ENCODE results near the gene DIRAS2.

Gene DIRAS2

DNA sequence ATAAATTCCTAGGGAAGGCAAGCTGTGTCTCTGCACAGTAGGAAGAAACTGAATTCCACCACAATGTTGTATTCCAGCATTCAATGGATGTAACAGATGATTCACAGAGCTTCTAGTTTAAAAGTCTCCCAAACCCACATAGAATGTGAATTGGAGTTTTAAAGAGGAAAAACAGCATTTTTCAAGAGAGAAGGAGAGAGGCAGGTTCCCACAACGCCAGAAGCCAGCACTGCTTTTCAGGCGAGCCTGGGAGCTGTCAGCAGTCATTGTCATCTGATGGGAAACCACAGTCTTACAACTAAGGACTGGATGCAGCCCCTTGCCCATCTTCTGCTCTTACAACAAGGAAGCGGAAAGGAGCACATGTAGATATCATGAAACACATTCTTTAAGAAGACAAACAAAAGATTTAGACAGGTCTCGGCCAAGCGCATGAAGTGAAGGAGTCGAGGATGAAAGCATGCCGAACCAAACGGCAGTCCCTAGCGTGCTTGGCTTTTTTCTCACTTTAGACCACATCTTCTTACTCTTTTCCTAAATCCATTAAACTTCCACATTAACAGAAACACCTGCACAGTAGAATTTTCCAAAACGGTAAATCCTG is 638 bp downstream of the DIRAS2 start:
- peaks cover 3% of the 10 kb centered on the region for H3K9me3 ChIP-seq (ENCODE audit: insufficient read depth, low read depth, low read length)
- no peak overlapping the region for H3K14ac ChIP-seq (ENCODE audit: low read length)
- peak overlapping the region; percentile 7 for H3K4me2 ChIP-seq (ENCODE audit: low read length)
- no peak overlapping the region for H2BK5ac ChIP-seq (ENCODE audit: low read depth, low read length, poor library complexity)
- no peak overlapping the region for H4K12ac ChIP-seq (ENCODE audit: low read depth, low read length)
- H4K91ac ChIP-seq (ENCODE audit: low read depth, low read length): no peak overlapping the region
- H3K36me3 ChIP-seq (ENCODE audit: control insufficient read depth in 1 of 2, insufficient read depth in 2 of 2, low read length in 2 of 2): no peaks in the 10 kb centered on the region
- no peak overlapping the region for H2BK12ac ChIP-seq (ENCODE audit: low read length)
- no peak overlapping the region for H3K27ac ChIP-seq (ENCODE audit: low read depth, low read length)
- peaks cover 3 to 4% of the 10 kb centered on the region in 2 experiments for H3K4me1 ChIP-seq (ENCODE audit: control insufficient read depth in 1 of 2, insufficient read depth in 2 of 2, low read length in 2 of 2)
- no peak overlapping the region for H2BK120ac ChIP-seq (ENCODE audit: insufficient read depth, low read length, poor library complexity)
- H3K18ac ChIP-seq (ENCODE audit: low read length): no peak overlapping the region
- peak; percentile 35 to 82 for DNase-seq
- no CpG with 5 or more reads among the region's 10 CpGs for WGBS (ENCODE audit: extremely low coverage, insufficient coverage, insufficient read length)
- H3K9ac ChIP-seq (ENCODE audit: low read length): no peak overlapping the region
- no peaks in the 10 kb centered on the region for H3K27me3 ChIP-seq (ENCODE audit: insufficient read depth, low read length)
- no peak overlapping the region for H3K4me3 ChIP-seq (ENCODE audit: low read depth, low read length)
- no peaks in the 10 kb centered on the region for H3K79me2 ChIP-seq (ENCODE audit: control insufficient read depth, insufficient read depth, low read length, poor library complexity)
- no peaks in the 10 kb centered on the region for H3K79me1 ChIP-seq (ENCODE audit: low read length)
- no peak overlapping the region for H3K4ac ChIP-seq (ENCODE audit: low read depth, low read length)
- H3K23ac ChIP-seq (ENCODE audit: low read length): no peak overlapping the region
- H4K8ac ChIP-seq (ENCODE audit: low read depth, low read length): no peak overlapping the region
- H2AK5ac ChIP-seq (ENCODE audit: low read length): no peak overlapping the region
- H2AFZ ChIP-seq (ENCODE audit: insufficient read depth, low read length, poor library complexity): no peak overlapping the region

DNA sequence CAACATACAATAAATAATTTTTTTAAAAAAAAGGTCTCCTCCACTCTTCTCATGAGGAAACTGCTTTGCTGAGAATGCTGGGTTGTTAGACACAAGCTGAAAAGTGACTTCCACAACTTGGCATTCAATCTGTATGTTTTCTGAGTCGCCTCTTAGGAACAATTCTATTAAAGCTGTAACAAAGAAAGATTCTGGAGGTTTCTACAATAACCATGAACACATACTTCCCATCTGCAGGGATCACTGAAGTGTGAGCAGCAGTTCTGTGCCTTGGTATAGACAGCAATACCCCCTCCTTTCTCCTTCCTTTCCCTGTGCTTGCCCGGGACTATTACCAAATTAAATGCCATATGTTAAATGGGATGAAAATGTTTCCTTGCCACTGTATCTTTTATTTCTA is 1.5 kb downstream of the DIRAS2 start:
- no peak overlapping the region for H3K27ac ChIP-seq (ENCODE audit: low read depth, low read length)

DNA sequence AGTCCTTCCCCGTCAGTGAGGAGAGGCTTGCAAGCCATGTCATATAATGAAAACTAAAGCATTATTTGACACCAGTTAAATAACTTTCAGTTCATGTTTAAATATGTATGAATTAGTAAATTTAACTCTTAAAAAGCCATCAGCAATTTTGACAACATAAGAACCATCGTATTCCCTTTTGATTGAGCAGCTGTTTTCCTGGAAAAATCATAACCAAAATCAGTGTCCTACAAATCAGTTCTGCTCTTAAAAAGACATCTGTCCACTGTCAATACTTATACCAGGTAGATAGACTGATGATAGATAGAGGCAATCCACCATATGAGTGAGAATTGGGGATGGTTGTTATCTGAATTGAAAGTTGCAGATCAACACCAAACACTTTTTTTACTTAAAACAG is 2.3 kb downstream of the DIRAS2 start:
- Histone ChIP-seq H3K9me3 (ENCODE audit: insufficient read depth, low read depth, low read length) (no peaks in the 10 kb centered on the region), H3K4me2 (ENCODE audit: low read length) (no peak overlapping the region), H2AK5ac (ENCODE audit: low read length) (no peak overlapping the region), H3K79me2 (ENCODE audit: control insufficient read depth, insufficient read depth, low read length, poor library complexity) (no peaks in the 10 kb centered on the region), H3K18ac (ENCODE audit: low read length) (no peak overlapping the region), H3K4me1 (ENCODE audit: control insufficient read depth in 1 of 2, insufficient read depth in 2 of 2, low read length in 2 of 2) (peaks cover 3 to 4% of the 10 kb centered on the region in 2 experiments), H3K36me3 (ENCODE audit: control insufficient read depth in 1 of 2, insufficient read depth in 2 of 2, low read length in 2 of 2) (no peaks in the 10 kb centered on the region), H3K27me3 (ENCODE audit: insufficient read depth, low read length) (no peaks in the 10 kb centered on the region), H2AFZ (ENCODE audit: insufficient read depth, low read length, poor library complexity) (no peak overlapping the region), H2BK120ac (ENCODE audit: insufficient read depth, low read length, poor library complexity) (no peak overlapping the region), H2BK12ac (ENCODE audit: low read length) (no peak overlapping the region), H3K79me1 (ENCODE audit: low read length) (no peaks in the 10 kb centered on the region), H3K14ac (ENCODE audit: low read length) (no peak overlapping the region), H4K91ac (ENCODE audit: low read depth, low read length) (no peak overlapping the region), H4K12ac (ENCODE audit: low read depth, low read length) (no peak overlapping the region), H2BK5ac (ENCODE audit: low read depth, low read length, poor library complexity) (no peak overlapping the region), H3K4ac (ENCODE audit: low read depth, low read length) (no peak overlapping the region), H3K4me3 (ENCODE audit: low read depth, low read length) (no peak overlapping the region), H3K9ac (ENCODE audit: low read length) (no peak overlapping the region), H4K8ac (ENCODE audit: low read depth, low read length) (no peak overlapping the region), H3K27ac (ENCODE audit: low read depth, low read length) (no peak overlapping the region), H3K23ac (ENCODE audit: low read length) (no peak overlapping the region)
- no CpG with 5 or more reads among the region's 2 CpGs for WGBS (ENCODE audit: extremely low coverage, insufficient coverage, insufficient read length)
- DNase-seq: no peak

More for the DNA sequence above, 1.5 kb downstream of the DIRAS2 start:
- no CpG with 5 or more reads among the region's 2 CpGs for WGBS (ENCODE audit: extremely low coverage, insufficient coverage, insufficient read length)
- Histone ChIP-seq H3K9me3 (ENCODE audit: insufficient read depth, low read depth, low read length) (peaks cover 3% of the 10 kb centered on the region), H3K9ac (ENCODE audit: low read length) (no peak overlapping the region), H3K18ac (ENCODE audit: low read length) (no peak overlapping the region), H2BK120ac (ENCODE audit: insufficient read depth, low read length, poor library complexity) (no peak overlapping the region), H3K23ac (ENCODE audit: low read length) (no peak overlapping the region), H3K36me3 (ENCODE audit: control insufficient read depth in 1 of 2, insufficient read depth in 2 of 2, low read length in 2 of 2) (no peaks in the 10 kb centered on the region), H3K4me2 (ENCODE audit: low read length) (no peak overlapping the region), H3K79me2 (ENCODE audit: control insufficient read depth, insufficient read depth, low read length, poor library complexity) (no peaks in the 10 kb centered on the region), H4K91ac (ENCODE audit: low read depth, low read length) (no peak overlapping the region), H3K4me3 (ENCODE audit: low read depth, low read length) (no peak overlapping the region), H3K4ac (ENCODE audit: low read depth, low read length) (no peak overlapping the region), H3K14ac (ENCODE audit: low read length) (no peak overlapping the region), H3K79me1 (ENCODE audit: low read length) (no peaks in the 10 kb centered on the region), H2BK5ac (ENCODE audit: low read depth, low read length, poor library complexity) (no peak overlapping the region), H3K27me3 (ENCODE audit: insufficient read depth, low read length) (no peaks in the 10 kb centered on the region), H2BK12ac (ENCODE audit: low read length) (no peak overlapping the region), H2AK5ac (ENCODE audit: low read length) (no peak overlapping the region), H2AFZ (ENCODE audit: insufficient read depth, low read length, poor library complexity) (no peak overlapping the region), H3K4me1 (ENCODE audit: control insufficient read depth in 1 of 2, insufficient read depth in 2 of 2, low read length in 2 of 2) (peaks cover 3 to 4% of the 10 kb centered on the region in 2 experiments), H4K12ac (ENCODE audit: low read depth, low read length) (no peak overlapping the region), H4K8ac (ENCODE audit: low read depth, low read length) (no peak overlapping the region)
- no peak for DNase-seq

DNA sequence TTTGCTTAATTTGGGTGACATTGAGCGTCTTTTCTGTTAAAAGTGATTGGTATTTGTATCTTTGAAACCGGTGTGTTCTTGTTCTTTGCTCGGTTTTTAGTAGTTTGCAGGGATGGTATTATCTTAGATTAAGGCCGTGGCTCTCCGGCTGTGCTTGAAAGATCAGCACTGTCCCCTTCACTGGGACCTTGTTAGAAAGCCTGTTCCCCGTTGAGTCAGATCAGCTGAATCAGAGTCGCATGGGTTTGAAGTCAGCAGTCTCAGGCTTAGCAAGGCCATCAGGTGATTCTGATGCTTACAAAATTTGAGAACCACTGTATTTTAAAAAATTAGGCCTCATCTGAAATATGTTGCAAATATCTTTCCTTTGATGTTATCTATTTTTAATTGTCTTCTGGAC is 5.0 kb downstream of the DIRAS2 start:
- H3K18ac ChIP-seq (ENCODE audit: low read length): no peak overlapping the region
- no peak overlapping the region for H2BK5ac ChIP-seq (ENCODE audit: low read depth, low read length, poor library complexity)
- no peak overlapping the region for H4K8ac ChIP-seq (ENCODE audit: low read depth, low read length)
- peaks cover 7% of the 10 kb centered on the region in 2 experiments for H3K4me1 ChIP-seq (ENCODE audit: control insufficient read depth in 1 of 2, insufficient read depth in 2 of 2, low read length in 2 of 2)
- no peaks in the 10 kb centered on the region for H3K79me1 ChIP-seq (ENCODE audit: low read length)
- no peak overlapping the region for H2BK120ac ChIP-seq (ENCODE audit: insufficient read depth, low read length, poor library complexity)
- H3K36me3 ChIP-seq (ENCODE audit: control insufficient read depth in 1 of 2, insufficient read depth in 2 of 2, low read length in 2 of 2): no peaks in the 10 kb centered on the region
- no peak overlapping the region for H3K4me3 ChIP-seq (ENCODE audit: low read depth, low read length)
- no peak overlapping the region for H2BK12ac ChIP-seq (ENCODE audit: low read length)
- H3K27ac ChIP-seq (ENCODE audit: low read depth, low read length): no peak overlapping the region
- whole genome bisulfite sequencing (ENCODE audit: extremely low coverage, insufficient coverage, insufficient read length): no CpG with 5 or more reads among the region's 7 CpGs
- no peak overlapping the region for H4K12ac ChIP-seq (ENCODE audit: low read depth, low read length)
- H3K79me2 ChIP-seq (ENCODE audit: control insufficient read depth, insufficient read depth, low read length, poor library complexity): no peaks in the 10 kb centered on the region
- H3K14ac ChIP-seq (ENCODE audit: low read length): no peak overlapping the region
- H3K27me3 ChIP-seq (ENCODE audit: insufficient read depth, low read length): no peaks in the 10 kb centered on the region
- no peak overlapping the region for H3K23ac ChIP-seq (ENCODE audit: low read length)
- no peak for DNase-seq
- no peak overlapping the region for H3K4ac ChIP-seq (ENCODE audit: low read depth, low read length)
- H3K9ac ChIP-seq (ENCODE audit: low read length): no peak overlapping the region
- H3K9me3 ChIP-seq (ENCODE audit: insufficient read depth, low read depth, low read length): no peaks in the 10 kb centered on the region
- H2AFZ ChIP-seq (ENCODE audit: insufficient read depth, low read length, poor library complexity): no peak overlapping the region
- no peak overlapping the region for H4K91ac ChIP-seq (ENCODE audit: low read depth, low read length)
- no peak overlapping the region for H3K4me2 ChIP-seq (ENCODE audit: low read length)
- H2AK5ac ChIP-seq (ENCODE audit: low read length): no peak overlapping the region
